ENCODE data around the gene ADCY10.
"Not testable (repeated sequence)": the region's sequence is repeated elsewhere in the genome, so short reads cannot be mapped to it uniquely, and the experiment has no call there.

The ADCY10 gene

DNA sequence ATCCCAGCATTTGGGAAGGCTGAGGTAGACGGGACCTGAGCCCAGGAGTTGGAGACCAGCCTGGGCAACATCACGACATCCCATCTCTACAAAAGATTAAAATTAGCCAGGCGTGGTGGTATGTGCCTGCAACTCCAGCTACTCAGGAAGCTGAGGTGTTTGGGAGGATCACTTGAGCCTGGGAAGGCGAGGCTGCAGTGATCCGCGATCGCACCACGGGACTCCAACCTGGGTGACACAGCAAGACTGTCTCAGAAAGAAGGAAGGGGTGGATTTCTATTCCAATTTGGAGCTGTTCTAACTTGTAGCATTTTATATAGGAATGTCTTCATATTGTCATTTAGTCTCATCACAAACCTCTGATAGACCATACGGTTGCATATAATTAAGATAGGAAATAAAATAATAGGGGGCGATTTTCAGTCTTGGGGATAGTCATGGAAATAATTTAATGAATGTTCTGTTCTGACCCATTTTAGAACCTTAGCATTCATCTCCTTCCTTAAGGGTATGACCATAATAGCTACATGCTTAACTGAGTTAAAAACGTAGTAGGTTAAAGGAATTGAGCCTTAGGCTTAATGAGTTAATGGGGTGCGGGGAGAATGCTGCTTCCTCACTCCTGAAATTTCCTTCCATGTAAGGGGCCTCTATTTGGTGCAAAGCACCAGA is 93.1 kb downstream of the ADCY10 start:
- H3K27me3 ChIP-seq (replicated peaks; ENCODE audit: control insufficient read depth, insufficient read depth, low read length): no peaks in the 10 kb centered on the region
- no peaks in the 10 kb centered on the region for H3K36me3 ChIP-seq (ENCODE audit: control insufficient read depth, insufficient read depth, low read length, severe bottlenecking)
- H3K9ac ChIP-seq (ENCODE audit: low read length): peak overlapping the region; percentile 65
- no peak for DNase-seq (ENCODE audit: low read depth)
- H3K9me3 ChIP-seq (ENCODE audit: control insufficient read depth, low read length): peaks cover 2% of the 10 kb centered on the region
- peaks cover 18% of the 10 kb centered on the region for H3K4me1 ChIP-seq (ENCODE audit: control insufficient read depth, insufficient read depth, low read length)
- no peak overlapping the region for H3K4me3 ChIP-seq (ENCODE audit: low read length)

DNA sequence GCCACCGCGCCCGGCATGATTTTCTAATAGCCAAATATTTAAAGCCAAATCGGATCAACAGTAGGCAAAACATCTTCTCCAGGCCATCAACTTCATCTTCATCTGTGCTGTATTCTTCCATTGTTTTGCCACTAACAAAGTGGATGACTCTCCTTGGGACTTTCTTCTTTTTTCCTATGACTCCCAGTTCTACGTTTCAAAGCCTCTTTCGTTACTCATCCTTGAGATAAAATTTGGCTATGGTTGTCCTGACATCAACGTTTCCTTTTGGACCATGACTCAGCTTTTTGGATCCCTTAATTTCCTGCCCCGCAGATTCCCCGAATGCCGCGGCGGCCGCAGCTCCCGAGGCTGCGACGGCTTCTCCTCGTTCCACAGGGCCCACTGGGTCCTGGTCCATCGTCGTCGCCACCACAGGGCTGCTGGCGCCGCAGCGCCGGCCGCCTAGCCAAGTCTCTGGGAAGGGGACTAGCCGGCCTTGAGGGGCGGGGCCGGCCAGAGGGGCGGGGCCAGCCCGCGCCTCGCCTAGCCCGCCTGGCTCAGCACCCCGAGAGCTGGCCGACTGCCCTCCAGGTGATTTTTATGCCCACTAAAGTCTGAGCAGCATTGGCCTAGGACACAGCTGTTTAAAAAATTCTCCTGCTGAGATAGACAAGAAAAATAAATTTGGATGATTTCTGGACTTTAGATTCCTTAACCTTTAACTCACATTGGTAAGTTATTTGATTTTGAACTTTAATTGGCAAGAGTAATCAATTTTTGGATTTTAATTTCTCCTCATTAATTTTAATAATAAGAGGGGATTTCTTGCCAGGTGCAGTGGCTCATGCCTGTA is 93.9 kb downstream of the ADCY10 start:
- DNase-seq (ENCODE audit: low read depth): peak; percentile 83
- Histone ChIP-seq H3K9ac (ENCODE audit: low read length) (peak overlapping the region; percentile 65), H3K27me3 (replicated peaks; ENCODE audit: control insufficient read depth, insufficient read depth, low read length) (no peaks in the 10 kb centered on the region), H3K4me3 (ENCODE audit: low read length) (peak overlapping the region; percentile 65), H3K36me3 (ENCODE audit: control insufficient read depth, insufficient read depth, low read length, severe bottlenecking) (no peaks in the 10 kb centered on the region), H3K9me3 (ENCODE audit: control insufficient read depth, low read length) (peaks cover 9% of the 10 kb centered on the region), H3K4me1 (ENCODE audit: control insufficient read depth, insufficient read depth, low read length) (peaks cover 18% of the 10 kb centered on the region)

DNA sequence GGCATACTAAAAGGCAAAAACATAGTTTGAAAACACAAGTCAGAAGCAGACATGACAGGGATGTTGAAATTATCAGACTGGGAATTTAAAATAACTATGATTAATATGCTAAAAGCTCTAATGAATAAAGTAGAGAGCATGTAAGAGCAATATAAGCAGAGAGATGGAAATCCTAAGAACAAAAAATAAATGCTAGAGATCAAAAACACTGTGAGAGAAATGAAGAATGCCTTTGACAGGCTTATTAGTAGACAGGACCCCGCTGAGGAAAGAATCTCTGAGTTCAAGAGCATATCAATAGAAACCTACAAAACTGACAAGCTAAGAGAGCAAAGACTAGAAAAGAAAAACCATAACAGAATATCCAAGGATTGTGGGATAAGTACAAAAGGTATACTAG is 98.3 kb downstream of the ADCY10 start:
- Histone ChIP-seq H3K36me3 (ENCODE audit: control insufficient read depth, insufficient read depth, low read length, severe bottlenecking) (no peaks in the 10 kb centered on the region), H3K4me3 (ENCODE audit: low read length) (no peak overlapping the region), H3K27me3 (replicated peaks; ENCODE audit: control insufficient read depth, insufficient read depth, low read length) (no peaks in the 10 kb centered on the region), H3K4me1 (ENCODE audit: control insufficient read depth, insufficient read depth, low read length) (peaks cover 3% of the 10 kb centered on the region), H3K9me3 (ENCODE audit: control insufficient read depth, low read length) (peaks cover 9% of the 10 kb centered on the region), H3K9ac (ENCODE audit: low read length) (no peak overlapping the region)
- no peak for DNase-seq (ENCODE audit: low read depth)

DNA sequence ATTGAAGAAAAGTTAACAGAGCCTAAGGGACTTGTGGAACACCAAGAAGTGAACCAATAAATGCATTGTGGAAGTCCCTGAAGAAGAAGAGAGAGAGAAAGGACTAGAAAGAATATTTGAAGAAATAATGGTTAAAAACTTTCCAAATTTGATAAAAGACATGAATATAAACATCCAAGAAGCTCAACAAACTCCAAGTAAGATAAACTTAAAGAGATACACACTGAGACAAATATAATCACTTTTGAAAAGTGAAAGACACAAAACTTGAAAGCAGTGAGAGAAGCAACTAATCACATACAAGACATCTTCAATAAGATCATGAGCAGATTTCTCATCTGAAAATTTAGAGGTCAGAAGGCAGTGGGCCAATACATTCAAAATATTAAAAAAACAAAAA is 101.0 kb downstream of the ADCY10 start:
- H3K27me3 ChIP-seq (replicated peaks; ENCODE audit: control insufficient read depth, insufficient read depth, low read length): no peaks in the 10 kb centered on the region
- no peak overlapping the region for H3K4me3 ChIP-seq (ENCODE audit: low read length)
- H3K4me1 ChIP-seq (ENCODE audit: control insufficient read depth, insufficient read depth, low read length): peaks cover 11% of the 10 kb centered on the region
- H3K36me3 ChIP-seq (ENCODE audit: control insufficient read depth, insufficient read depth, low read length, severe bottlenecking): no peaks in the 10 kb centered on the region
- DNase-seq (ENCODE audit: low read depth): no peak
- H3K9me3 ChIP-seq (ENCODE audit: control insufficient read depth, low read length): peaks cover 9% of the 10 kb centered on the region
- H3K9ac ChIP-seq (ENCODE audit: low read length): no peak overlapping the region

DNA sequence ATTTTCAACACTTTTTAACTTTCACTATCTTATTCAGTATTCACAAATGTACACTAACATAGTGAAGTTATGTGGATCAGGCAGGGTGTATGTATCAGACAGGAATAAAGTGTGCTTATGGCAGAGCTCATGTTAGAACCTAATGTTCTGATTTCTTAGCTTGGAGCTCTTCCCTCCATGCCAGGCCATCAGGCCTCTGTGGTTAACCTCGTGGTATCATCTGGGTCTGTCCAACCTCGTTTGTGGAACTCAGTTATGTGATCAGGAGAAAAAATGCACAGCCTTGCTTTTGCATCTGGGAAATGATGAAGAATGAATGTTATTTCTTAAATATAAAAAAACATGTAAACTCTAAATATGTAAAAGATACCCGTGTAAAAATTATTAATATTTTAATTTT is 105.2 kb downstream of the ADCY10 start:
- Histone ChIP-seq H3K9me3 (ENCODE audit: control insufficient read depth, low read length) (no peaks in the 10 kb centered on the region), H3K4me3 (ENCODE audit: low read length) (no peak overlapping the region), H3K9ac (ENCODE audit: low read length) (no peak overlapping the region), H3K36me3 (ENCODE audit: control insufficient read depth, insufficient read depth, low read length, severe bottlenecking) (no peaks in the 10 kb centered on the region), H3K27me3 (replicated peaks; ENCODE audit: control insufficient read depth, insufficient read depth, low read length) (no peaks in the 10 kb centered on the region), H3K4me1 (ENCODE audit: control insufficient read depth, insufficient read depth, low read length) (peaks cover 18% of the 10 kb centered on the region)
- no peak for DNase-seq (ENCODE audit: low read depth)

DNA sequence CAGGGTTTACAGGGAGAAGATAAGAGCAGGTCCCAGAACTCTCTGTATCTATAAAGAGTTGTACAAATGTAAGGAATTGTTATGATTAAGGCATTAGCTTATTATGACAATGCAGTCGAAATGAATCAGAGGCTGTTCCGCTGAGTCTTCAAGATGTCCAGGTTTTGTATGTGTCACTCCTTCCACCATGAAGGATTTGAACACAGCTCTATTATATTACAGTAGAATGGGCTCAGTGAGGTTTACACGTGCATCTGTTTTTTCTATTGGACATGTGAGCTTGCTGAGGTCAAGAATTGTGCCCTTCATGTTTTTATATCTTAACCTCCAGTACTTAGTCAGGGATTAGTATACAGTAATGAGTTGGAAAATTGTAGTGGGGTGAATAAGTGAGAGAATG is 105.8 kb downstream of the ADCY10 start:
- Histone ChIP-seq H3K4me3 (ENCODE audit: low read length) (no peak overlapping the region), H3K36me3 (ENCODE audit: control insufficient read depth, insufficient read depth, low read length, severe bottlenecking) (no peaks in the 10 kb centered on the region), H3K4me1 (ENCODE audit: control insufficient read depth, insufficient read depth, low read length) (peaks cover 18% of the 10 kb centered on the region), H3K9ac (ENCODE audit: low read length) (no peak overlapping the region), H3K9me3 (ENCODE audit: control insufficient read depth, low read length) (no peaks in the 10 kb centered on the region), H3K27me3 (replicated peaks; ENCODE audit: control insufficient read depth, insufficient read depth, low read length) (no peaks in the 10 kb centered on the region)
- no peak for DNase-seq (ENCODE audit: low read depth)

DNA sequence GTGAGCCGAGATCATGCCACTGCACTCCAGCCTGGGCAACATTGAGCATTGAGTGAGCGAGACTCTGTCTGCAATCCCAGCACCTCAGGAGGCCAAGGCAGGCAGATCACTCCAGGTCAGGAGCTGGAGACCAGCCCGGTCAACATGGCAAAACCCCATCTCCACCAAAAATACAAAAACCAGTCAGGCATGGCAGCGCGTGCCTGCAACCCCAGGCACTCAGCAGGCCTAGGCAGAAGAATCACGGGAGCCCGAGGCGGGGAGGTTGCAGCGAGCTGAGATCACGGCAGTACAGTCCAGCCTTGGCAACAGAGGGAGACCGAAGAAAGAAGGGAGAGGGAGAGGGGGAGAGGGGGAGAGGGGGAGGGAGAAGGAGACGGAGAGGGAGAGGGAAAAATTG is 107.3 kb downstream of the ADCY10 start:
- not testable (repeated sequence) for H3K27me3 ChIP-seq (replicated peaks; ENCODE audit: control insufficient read depth, insufficient read depth, low read length); H3K36me3 ChIP-seq (ENCODE audit: control insufficient read depth, insufficient read depth, low read length, severe bottlenecking); H3K9me3 ChIP-seq (ENCODE audit: control insufficient read depth, low read length); DNase-seq (ENCODE audit: low read depth); H3K9ac ChIP-seq (ENCODE audit: low read length); H3K4me3 ChIP-seq (ENCODE audit: low read length)
- peaks cover 18% of the 10 kb centered on the region for H3K4me1 ChIP-seq (ENCODE audit: control insufficient read depth, insufficient read depth, low read length)

DNA sequence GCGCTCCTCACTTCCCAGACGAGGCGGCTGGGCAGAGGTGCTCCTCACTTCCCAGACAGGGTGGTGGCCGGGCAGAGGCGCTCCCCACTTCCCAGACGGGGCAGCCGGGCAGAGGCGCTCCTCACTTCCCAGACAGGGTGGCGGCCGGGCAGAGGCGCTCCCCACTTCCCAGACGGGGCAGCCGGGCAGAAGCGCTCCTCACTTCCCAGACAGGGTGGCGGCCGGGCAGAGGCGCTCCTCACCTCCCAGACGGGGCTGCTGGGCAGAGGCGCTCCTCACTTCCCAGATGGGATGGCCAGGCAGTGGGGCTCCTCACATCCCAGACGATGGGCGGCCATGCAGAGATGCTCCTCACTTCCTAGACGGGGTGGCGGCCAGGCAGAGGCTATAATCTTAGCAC is 107.7 kb downstream of the ADCY10 start:
- H3K4me1 ChIP-seq (ENCODE audit: control insufficient read depth, insufficient read depth, low read length): peaks cover 18% of the 10 kb centered on the region
- H3K9me3 ChIP-seq (ENCODE audit: control insufficient read depth, low read length); DNase-seq (ENCODE audit: low read depth); H3K27me3 ChIP-seq (replicated peaks; ENCODE audit: control insufficient read depth, insufficient read depth, low read length); H3K9ac ChIP-seq (ENCODE audit: low read length); H3K4me3 ChIP-seq (ENCODE audit: low read length); H3K36me3 ChIP-seq (ENCODE audit: control insufficient read depth, insufficient read depth, low read length, severe bottlenecking): not testable (repeated sequence)

DNA sequence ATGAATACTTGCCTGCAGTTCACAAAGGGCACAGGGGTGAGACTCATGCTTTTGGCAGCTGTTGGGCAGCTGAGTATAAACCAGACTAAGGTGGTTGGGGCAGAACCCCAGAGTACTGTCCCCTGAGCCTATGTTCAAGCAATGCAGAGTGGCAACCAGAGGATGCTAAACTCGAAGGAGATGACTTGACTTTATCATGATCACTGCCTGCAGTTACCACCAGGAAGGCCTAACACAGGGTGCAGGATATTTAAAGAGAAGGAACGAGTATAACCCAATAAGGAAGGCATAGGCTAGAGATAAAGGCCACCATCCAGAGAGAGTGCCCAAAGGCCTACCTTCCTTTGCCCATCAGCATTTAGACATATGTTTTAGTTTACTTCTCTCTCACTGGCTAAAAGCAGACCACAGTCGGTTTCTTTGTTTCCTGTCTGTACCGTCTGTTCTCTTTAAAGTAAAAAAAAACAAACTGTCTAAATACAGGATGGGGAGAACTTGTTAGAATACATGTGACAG is 108.8 kb downstream of the ADCY10 start:
- Histone ChIP-seq H3K9me3 (ENCODE audit: control insufficient read depth, low read length) (no peaks in the 10 kb centered on the region), H3K4me3 (ENCODE audit: low read length) (no peak overlapping the region), H3K9ac (ENCODE audit: low read length) (no peak overlapping the region), H3K27me3 (replicated peaks; ENCODE audit: control insufficient read depth, insufficient read depth, low read length) (no peaks in the 10 kb centered on the region), H3K4me1 (ENCODE audit: control insufficient read depth, insufficient read depth, low read length) (peaks cover 21% of the 10 kb centered on the region), H3K36me3 (ENCODE audit: control insufficient read depth, insufficient read depth, low read length, severe bottlenecking) (no peaks in the 10 kb centered on the region)
- DNase-seq (ENCODE audit: low read depth): no peak

DNA sequence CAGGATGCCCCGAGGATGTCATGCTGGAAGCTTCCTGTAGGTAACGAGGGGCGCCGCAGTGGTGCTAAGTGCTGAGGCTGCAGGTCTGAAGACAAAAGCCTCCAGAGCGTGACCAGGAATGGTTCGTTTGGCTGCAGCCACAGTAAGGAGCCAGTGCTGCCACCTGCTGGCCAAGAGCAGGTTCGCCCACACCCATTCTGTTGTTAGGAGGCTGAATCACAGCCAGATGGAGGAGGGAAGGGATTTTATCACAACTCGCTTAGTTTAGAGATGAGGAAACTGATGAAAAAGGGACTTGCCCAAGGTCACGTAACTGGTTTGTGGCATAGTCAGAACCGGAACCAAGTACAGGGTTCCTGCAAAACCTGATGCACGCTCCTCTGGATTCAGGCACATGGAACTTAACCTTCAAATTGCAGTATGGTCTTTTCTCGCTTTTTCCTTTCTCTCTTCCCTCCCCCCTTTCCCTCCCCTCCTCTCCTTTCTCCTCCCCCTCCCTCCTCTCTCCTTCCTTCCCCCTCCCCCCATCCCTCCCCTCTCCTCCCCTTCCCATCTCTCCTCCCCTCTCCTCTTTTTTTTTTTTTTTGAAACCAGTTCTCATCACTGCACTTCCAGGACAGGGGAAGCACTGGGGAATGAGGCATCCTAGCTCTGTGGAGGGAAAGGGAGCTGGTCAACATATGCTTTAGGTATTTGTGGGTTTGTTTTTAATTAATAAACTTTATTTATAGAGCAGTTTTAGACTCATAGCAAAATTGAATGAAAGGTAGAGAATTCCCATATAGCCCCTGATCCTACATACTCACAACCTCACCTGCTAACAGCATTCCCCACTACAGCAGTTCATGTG is 110.4 kb downstream of the ADCY10 start:
- DNase-seq (ENCODE audit: low read depth): peak; percentile 97
- Histone ChIP-seq H3K9me3 (ENCODE audit: control insufficient read depth, low read length) (no peaks in the 10 kb centered on the region), H3K27me3 (replicated peaks; ENCODE audit: control insufficient read depth, insufficient read depth, low read length) (no peaks in the 10 kb centered on the region), H3K4me1 (ENCODE audit: control insufficient read depth, insufficient read depth, low read length) (peaks cover 19% of the 10 kb centered on the region), H3K4me3 (ENCODE audit: low read length) (no peak overlapping the region), H3K36me3 (ENCODE audit: control insufficient read depth, insufficient read depth, low read length, severe bottlenecking) (no peaks in the 10 kb centered on the region), H3K9ac (ENCODE audit: low read length) (no peak overlapping the region)

DNA sequence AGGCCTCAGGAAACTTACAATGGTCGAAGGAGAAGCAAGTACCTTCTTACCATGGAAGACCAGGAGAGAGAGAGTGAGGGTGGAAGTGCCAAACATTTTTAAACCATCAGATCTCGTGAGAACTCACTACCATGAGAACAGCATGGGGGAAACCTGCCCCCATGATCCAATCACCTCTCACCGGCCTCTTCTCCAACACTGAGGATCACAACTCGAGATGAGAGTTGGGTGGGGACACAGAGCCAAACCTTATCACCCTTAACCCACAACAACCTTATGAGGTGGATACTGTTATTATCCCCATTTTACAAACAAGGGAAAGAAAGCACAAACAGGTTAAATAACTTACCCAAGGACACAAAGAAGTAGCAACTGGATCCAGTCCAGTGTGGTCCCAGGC is 111.7 kb downstream of the ADCY10 start:
- Histone ChIP-seq H3K9ac (ENCODE audit: low read length) (no peak overlapping the region), H3K27me3 (replicated peaks; ENCODE audit: control insufficient read depth, insufficient read depth, low read length) (no peaks in the 10 kb centered on the region), H3K36me3 (ENCODE audit: control insufficient read depth, insufficient read depth, low read length, severe bottlenecking) (no peaks in the 10 kb centered on the region), H3K9me3 (ENCODE audit: control insufficient read depth, low read length) (no peaks in the 10 kb centered on the region), H3K4me1 (ENCODE audit: control insufficient read depth, insufficient read depth, low read length) (peaks cover 23% of the 10 kb centered on the region), H3K4me3 (ENCODE audit: low read length) (no peak overlapping the region)
- DNase-seq (ENCODE audit: low read depth): no peak

Data from adipocyte (in vitro differentiated cells).